Retinal pigment epithelial cell (primary cell): ENCODE data around the gene LYSMD2.

Experiments
- DNase-seq: peaks from one replicate; pipeline ENCODE4 v3.0.0-alpha.2; 2010; ENCODE audit warnings: low read depth
- H3K4me3 ChIP-seq: 2 replicates; pipeline ENCODE4 v1.5.1; 2011; ENCODE audit warnings: mild to moderate bottlenecking, low read length, control low read depth, moderate library complexity
- TF ChIP-seq, protein P1 (sequence below): conservative IDR thresholded peaks from 2 replicates; pipeline ENCODE4 v1.5.1; 2011; ENCODE audit warnings: low read depth, low read length, control low read depth, inconsistent platforms

LYSMD2 gene

DNA sequence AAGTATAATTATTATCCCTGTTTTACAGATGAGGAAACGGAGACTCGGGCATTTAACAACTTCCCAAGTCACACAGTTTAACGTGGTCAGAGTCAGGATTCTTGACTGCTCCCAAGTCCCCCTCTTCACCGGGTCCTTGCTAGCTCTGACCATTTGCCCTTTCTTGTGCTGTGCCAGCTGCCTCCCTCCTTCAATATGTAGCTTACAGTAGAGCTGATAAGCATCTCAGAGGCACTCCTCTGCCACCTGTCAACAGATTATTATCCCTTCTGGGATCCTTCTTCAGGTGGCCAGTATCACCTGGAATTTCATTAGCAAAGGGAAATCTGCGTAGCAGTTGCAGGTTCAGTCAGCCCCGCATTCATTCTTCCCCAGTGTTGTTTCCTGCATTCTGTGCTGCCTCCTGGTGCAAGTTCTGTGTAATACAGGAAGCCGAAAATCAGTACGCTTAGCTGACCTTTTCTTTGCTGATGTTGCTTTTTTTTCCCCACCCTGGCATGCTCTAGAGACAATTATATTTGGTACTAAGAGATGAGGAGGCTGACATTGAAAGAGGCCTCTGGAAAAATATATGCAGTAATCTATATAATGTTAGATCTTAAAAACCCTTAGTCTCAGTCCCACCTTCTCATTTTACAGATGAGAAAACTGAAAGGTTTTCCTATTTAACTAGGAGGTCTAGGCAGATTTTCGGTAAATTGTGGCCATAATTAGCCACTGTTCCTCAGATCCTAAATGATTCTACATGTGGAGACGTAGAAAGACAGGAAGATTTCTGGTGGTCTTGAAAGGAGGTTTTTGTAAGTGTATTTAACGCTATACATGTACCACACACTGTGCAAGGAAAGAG is 38.7 kb upstream of the LYSMD2 start:
- TF ChIP-seq, protein P1, sequence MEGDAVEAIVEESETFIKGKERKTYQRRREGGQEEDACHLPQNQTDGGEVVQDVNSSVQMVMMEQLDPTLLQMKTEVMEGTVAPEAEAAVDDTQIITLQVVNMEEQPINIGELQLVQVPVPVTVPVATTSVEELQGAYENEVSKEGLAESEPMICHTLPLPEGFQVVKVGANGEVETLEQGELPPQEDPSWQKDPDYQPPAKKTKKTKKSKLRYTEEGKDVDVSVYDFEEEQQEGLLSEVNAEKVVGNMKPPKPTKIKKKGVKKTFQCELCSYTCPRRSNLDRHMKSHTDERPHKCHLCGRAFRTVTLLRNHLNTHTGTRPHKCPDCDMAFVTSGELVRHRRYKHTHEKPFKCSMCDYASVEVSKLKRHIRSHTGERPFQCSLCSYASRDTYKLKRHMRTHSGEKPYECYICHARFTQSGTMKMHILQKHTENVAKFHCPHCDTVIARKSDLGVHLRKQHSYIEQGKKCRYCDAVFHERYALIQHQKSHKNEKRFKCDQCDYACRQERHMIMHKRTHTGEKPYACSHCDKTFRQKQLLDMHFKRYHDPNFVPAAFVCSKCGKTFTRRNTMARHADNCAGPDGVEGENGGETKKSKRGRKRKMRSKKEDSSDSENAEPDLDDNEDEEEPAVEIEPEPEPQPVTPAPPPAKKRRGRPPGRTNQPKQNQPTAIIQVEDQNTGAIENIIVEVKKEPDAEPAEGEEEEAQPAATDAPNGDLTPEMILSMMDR, result peak; percentile 89
- DNase-seq, result no peak
- no peak overlapping the region for H3K4me3 ChIP-seq

DNA sequence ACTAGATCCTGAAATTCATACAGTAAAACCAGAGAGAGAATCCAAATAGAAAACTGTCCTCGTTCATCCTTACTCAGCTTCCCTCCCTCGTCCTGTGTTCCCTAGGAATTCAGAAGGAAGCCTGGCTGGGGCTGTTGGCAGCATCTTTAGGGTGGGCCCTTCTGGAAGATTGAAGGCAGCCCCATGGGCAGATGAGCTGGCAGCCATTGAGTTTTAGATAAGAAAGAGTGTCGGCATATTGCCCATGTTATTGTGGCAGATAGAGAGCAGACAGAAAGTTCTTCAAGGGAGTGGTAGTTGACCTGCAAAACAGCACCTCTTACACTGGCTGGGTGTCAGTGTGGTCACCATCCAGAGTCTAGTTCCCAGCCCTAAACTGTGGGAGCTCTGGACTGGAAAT is 37.5 kb upstream of the LYSMD2 start:
- TF ChIP-seq, protein P1, result no peak
- no peak overlapping the region for H3K4me3 ChIP-seq
- DNase-seq, result no peak

- no peak for DNase-seq
- H3K4me3 ChIP-seq, result no peak overlapping the region
- TF ChIP-seq, protein P1, result no peak
Measured at GRCh38 chr15:51771773-51772172, 34.3 kb upstream of the LYSMD2 start.

DNA sequence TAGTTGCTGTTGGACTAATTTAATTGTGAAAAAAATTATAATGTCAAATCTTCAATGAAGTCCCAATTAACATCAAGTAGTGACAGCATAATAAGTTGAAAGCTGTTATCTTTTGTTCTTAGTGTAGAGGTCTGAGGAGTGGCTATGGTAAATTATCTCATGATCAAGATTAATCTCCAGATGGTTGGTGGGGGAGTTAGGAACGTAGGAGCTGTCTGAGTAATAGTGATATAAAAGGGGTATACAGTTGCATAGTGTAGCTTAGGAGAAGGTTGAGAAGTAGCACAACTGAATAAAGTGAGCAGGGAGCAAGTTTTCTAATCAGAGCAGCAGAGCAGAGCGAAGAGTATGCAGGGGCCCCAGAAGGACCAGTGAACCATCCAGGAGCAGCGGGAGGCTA is 33.4 kb upstream of the LYSMD2 start:
- TF ChIP-seq, protein P1, result no peak
- no peak overlapping the region for H3K4me3 ChIP-seq
- no peak for DNase-seq

DNA sequence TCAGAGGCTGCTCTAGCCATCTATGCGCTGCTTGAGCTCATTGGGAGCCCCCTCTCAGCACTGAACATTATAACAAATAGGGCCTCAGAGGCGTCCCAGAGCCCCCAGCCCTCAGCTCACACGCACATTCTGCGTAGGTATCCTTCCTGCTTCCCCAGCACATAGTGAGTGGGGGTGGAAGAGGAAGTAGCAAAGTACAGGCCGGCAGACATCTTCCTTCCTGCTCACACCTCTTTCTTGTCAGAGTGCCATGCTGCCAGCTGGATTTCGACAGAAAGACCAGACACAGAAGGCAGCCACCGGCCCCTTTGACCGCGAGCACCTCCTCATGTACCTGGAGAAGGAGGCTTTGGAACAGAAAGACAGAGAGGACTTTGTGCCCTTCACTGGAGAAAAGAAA is 30.6 kb upstream of the LYSMD2 start:
- TF ChIP-seq, protein P1, result no peak
- DNase-seq, result no peak
- H3K4me3 ChIP-seq, result no peak overlapping the region

DNA sequence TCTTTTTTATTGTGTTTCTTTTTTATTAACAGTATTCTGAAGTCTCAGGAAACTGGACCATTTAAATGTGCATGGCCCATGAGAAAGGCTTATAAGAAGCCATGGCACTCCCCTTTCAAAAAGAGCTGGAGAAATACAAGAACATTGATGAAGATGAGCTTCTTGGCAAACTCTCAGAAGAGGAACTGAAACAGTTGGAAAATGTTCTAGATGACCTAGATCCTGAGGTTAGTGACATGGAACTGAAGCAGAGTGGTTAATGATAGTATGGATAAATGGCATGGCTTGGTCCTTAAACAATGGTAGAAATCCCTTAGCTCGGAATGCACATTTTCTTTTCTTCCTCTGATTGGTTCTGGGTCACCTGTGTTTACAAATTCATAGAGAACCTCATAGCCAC is 28.9 kb upstream of the LYSMD2 start:
- no peak for DNase-seq
- TF ChIP-seq, protein P1, result no peak
- H3K4me3 ChIP-seq, result no peak overlapping the region

DNA sequence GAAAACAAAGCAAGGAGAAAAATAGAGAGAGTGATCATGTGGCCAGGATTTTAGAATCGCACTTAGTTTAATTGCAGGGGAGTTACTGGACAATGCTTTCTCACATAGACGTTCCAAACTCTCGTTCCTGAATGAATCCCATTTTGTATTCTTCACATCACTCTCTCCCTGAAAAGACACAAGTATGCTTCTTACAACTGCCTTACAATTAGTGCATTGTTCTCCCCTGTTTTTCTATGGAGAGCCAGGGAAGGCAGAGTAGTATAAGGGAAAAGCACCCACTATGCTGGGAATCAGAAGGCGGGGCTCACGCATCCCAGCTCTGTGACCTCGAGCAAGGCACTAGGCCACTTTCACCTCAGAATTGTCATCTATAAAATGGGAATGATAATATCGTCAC is 28.3 kb upstream of the LYSMD2 start:
- no peak for DNase-seq

More for the DNA sequence above, 28.3 kb upstream of the LYSMD2 start:
- no peak overlapping the region for H3K4me3 ChIP-seq
- TF ChIP-seq, protein P1, result no peak
